Thyroid gland (tissue), 4 donors: ENCODE results near the gene SLC25A23. TPM values are rescaled to one million over a fixed set of nuclear protein-coding genes. Genes with fewer than 3 reads are reported as not detected.

ENCODE experiments used
- DNase-seq, 2 donors: peaks; one replicate each; pipeline ENCODE4 v3.0.0-alpha.2; 2019
- H3K27ac ChIP-seq, 3 donors: fragments of 200-600 bp; sonication (generic); 1 replicate in 2 of 3; 2 replicates in 1 of 3; pipeline ENCODE4 v1.5.1; 2016 to 2019; ENCODE audit warnings: mild to moderate bottlenecking in 1 of 3, moderate library complexity in 1 of 3
- H3K27me3 ChIP-seq: fragments of 200-600 bp; sonication (generic); one replicate; pipeline ENCODE4 v1.5.1; 2019
- H3K36me3 ChIP-seq, 2 donors: fragments of 200-600 bp; sonication (generic); one replicate each; pipeline ENCODE4 v1.5.1; 2016 to 2019
- H3K4me1 ChIP-seq, 2 donors: fragments of 200-600 bp; sonication (generic); one replicate each; pipeline ENCODE4 v1.5.1; 2017 to 2019
- H3K4me3 ChIP-seq, 3 donors: fragments of 200-600 bp; sonication (generic); replicated peaks in 1 of 3; 1 replicate in 2 of 3; 2 replicates in 1 of 3; pipeline ENCODE4 v1.5.1; 2016; ENCODE audit warnings: mild to moderate bottlenecking in 1 of 3
- H3K9me3 ChIP-seq: fragments of 200-600 bp; sonication (generic); one replicate; pipeline ENCODE4 v1.5.1; 2017
- POLR2A ChIP-seq, 2 donors: fragments of 450-650 bp; IDR thresholded peaks; one replicate each; pipeline ENCODE4 v1.6.1; 2017; ENCODE audit warnings: antibody characterized with exemption in 2 of 2, mild to moderate bottlenecking in 2 of 2, moderate library complexity in 1 of 2
- WGBS, 2 donors: methylation state at CpG; one replicate each; pipeline ENCODE4 v1.1.5; 2017; 5-methylcytosine and 5-hydroxymethylcytosine counted together
- intact Hi-C: fragments of 100-400 bp; cut with DNase I; formaldehyde crosslinking; loops from one replicate; pipeline ENCODE4 v1.15.1; 2023
- total RNA-seq, 4 donors: library from RNA; depleted of rRNA; stranded (reverse); fragments of >200 nt; gene quantifications; one replicate each; pipeline ENCODE4 v1.2.3, GENCODE V29; 2016
- TF ChIP-seq, protein P1 (sequence below), 6 experiments: fragments of 200-600 bp in 3 of 6; fragments of 450-650 bp in 3 of 6; sonication (generic) in 3 of 6; IDR thresholded peaks; one replicate each; pipeline ENCODE4 v1.5.1; 2016 to 2019; ENCODE audit warnings: antibody characterized with exemption in 6 of 6, mild to moderate bottlenecking in 2 of 6, inconsistent platforms in 1 of 6, moderate library complexity in 1 of 6

SLC25A23 gene
- total RNA-seq, 4 donors from 2014 or later, result 75.2 to 214 (median 152) TPM

DNA sequence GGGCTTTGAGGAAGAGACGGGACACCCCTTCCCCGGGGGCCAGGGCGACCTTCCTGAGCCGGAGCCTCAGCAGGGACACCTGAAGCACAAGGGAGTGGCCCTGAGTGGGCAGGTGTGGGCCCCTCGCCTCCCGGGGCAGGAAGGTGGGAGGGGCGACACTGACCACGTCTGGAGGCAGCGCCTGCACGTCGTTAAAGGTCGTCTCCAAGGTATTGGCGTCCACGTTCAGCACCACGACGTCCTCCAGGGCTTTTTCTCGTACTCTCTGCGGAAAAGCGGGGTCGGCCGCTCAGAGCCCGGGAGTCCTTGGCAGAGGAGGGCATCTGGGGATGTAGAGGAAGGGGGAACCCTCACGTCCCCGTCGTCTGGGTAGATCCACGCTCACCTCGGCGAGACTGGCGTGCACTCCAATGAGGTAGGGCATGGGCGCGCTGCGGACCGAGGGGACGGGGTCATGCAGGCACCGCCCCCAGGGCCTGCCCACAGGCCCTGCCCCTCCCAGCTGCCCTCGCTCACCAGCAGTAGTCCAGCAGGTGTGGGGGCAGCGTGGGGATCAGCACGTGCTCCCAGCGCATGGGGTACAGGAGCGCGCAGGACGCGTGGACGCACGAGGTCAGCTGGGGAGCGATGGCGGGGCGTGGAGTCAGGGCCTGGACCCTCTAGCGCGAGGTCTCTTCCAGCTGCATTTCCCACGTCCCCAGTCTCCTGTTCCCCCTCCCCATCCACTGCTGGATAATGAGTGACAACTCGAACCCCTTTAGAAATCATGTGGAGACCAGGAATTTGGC lies 15.9 kb upstream of the SLC25A23 start:
- intact Hi-C loops, result no loop called here
- Histone ChIP-seq H3K4me1 (peaks cover 8 to 16% of the 10 kb centered on the region in 2 donors), H3K4me3 (no peak overlapping the region), H3K27me3 (peaks cover 14% of the 10 kb centered on the region), H3K27ac (no peak overlapping the region), H3K9me3 (no peaks in the 10 kb centered on the region), H3K36me3 (no peaks in the 10 kb centered on the region)
- DNase-seq, result no peak
- 0 to 29% methylated on average over 1 to 8 of the region's 52 CpGs for WGBS, 2 donors
- TF ChIP-seq, protein P1, sequence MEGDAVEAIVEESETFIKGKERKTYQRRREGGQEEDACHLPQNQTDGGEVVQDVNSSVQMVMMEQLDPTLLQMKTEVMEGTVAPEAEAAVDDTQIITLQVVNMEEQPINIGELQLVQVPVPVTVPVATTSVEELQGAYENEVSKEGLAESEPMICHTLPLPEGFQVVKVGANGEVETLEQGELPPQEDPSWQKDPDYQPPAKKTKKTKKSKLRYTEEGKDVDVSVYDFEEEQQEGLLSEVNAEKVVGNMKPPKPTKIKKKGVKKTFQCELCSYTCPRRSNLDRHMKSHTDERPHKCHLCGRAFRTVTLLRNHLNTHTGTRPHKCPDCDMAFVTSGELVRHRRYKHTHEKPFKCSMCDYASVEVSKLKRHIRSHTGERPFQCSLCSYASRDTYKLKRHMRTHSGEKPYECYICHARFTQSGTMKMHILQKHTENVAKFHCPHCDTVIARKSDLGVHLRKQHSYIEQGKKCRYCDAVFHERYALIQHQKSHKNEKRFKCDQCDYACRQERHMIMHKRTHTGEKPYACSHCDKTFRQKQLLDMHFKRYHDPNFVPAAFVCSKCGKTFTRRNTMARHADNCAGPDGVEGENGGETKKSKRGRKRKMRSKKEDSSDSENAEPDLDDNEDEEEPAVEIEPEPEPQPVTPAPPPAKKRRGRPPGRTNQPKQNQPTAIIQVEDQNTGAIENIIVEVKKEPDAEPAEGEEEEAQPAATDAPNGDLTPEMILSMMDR (IDR thresholded peaks at IDR 0.05), result no peak
- TF ChIP-seq POLR2A (IDR thresholded peaks at IDR 0.05), result no peak

DNA sequence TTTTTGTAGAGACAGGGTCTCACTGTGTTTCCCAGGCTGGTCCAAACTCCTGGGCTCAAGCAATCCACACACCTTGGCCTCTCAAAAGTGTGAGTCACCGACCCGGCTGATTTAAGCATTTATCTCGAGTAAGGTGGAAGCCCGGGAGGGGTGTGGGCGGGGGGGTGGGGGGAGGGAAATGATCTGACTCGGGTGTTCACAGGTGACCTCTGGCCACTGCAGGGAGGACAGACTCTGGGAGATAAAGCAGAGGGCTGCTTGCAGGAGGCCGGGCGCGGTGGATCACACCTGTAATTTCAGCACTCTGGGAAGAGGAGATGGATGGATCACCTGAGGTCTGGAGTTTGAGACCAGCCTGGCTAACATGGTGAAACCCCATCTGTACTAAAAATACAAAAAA lies 14.1 kb upstream of the SLC25A23 start:
- intact Hi-C loops, result no loop called here
- peaks cover 14% of the 10 kb centered on the region for H3K27me3 ChIP-seq
- H3K4me1 ChIP-seq, result peaks cover 8 to 16% of the 10 kb centered on the region in 2 donors
- H3K9me3 ChIP-seq, result no peaks in the 10 kb centered on the region
- H3K27ac ChIP-seq, result no peak overlapping the region
- no peak overlapping the region for H3K4me3 ChIP-seq
- TF ChIP-seq POLR2A (IDR thresholded peaks at IDR 0.05), result no peak
- TF ChIP-seq, protein P1 (IDR thresholded peaks at IDR 0.05), result no peak
- H3K36me3 ChIP-seq, result no peaks in the 10 kb centered on the region
- WGBS, 2 donors, result 68 to 77% methylated on average over 7 to 9 of the region's 9 CpGs
- DNase-seq, result no peak

DNA sequence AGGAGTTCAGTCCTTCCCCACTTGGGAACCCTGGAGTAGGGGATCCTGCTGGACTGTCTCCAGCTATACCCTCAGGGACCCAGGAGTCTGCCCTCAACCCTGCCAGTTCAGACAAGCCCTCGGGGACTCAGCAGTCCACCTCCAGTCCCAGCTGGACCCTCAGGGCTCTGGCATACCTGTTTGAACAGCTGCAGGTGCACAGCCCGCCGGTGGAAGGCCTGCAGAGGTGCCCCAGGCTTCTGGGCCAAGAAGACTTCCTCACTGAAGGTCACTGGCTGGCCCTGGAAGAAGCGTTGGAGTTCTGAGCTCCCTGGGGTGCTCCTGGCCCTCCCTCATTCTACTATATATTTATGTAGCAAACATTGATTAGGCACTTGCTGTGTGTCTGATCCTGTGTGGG lies 13.1 kb upstream of the SLC25A23 start:
- no peaks in the 10 kb centered on the region for H3K9me3 ChIP-seq
- H3K4me1 ChIP-seq, result peaks cover 8 to 16% of the 10 kb centered on the region in 2 donors
- no peak overlapping the region for H3K4me3 ChIP-seq
- TF ChIP-seq POLR2A (IDR thresholded peaks at IDR 0.05), result no peak
- TF ChIP-seq, protein P1 (IDR thresholded peaks at IDR 0.05), result no peak
- intact Hi-C loops, result no loop called here
- H3K27me3 ChIP-seq, result peaks cover 14% of the 10 kb centered on the region
- no peak for DNase-seq
- WGBS, 2 donors, result 58 to 68% methylated on average over 4 of the region's 4 CpGs
- no peak overlapping the region for H3K27ac ChIP-seq
- peaks cover 0 to 5% of the 10 kb centered on the region in 2 donors for H3K36me3 ChIP-seq

DNA sequence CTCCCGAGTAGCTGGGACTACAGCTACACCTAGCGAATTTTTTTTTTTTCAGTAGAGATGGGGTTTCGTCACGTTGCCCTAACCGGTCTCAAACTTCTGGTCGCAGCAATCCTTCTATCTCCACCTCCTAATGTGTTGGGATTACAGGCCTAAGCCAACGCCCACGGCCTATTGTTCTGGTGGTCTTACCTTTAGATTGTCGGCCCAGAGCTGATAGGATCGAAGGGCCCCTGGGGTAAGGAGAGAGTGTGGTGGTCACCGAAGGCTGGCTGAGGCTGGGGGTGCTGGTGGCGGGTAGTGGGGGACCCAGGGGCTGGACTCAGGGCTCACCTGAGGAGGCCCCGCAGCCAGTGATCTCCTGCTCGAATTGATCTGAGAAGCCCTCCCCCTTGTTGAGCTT lies 11.5 kb upstream of the SLC25A23 start:
- Histone ChIP-seq H3K36me3 (peaks cover 0 to 5% of the 10 kb centered on the region in 2 donors), H3K27ac (no peak overlapping the region), H3K27me3 (peaks cover 4% of the 10 kb centered on the region), H3K9me3 (no peaks in the 10 kb centered on the region), H3K4me3 (no peak overlapping the region), H3K4me1 (peaks cover 7 to 8% of the 10 kb centered on the region in 2 donors)
- TF ChIP-seq, protein P1 (IDR thresholded peaks at IDR 0.05), result no peak
- no peak for TF ChIP-seq POLR2A (IDR thresholded peaks at IDR 0.05)
- no peak for DNase-seq
- intact Hi-C loops, result no loop called here
- 70 to 71% methylated on average over 14 of the region's 14 CpGs for WGBS, 2 donors

DNA sequence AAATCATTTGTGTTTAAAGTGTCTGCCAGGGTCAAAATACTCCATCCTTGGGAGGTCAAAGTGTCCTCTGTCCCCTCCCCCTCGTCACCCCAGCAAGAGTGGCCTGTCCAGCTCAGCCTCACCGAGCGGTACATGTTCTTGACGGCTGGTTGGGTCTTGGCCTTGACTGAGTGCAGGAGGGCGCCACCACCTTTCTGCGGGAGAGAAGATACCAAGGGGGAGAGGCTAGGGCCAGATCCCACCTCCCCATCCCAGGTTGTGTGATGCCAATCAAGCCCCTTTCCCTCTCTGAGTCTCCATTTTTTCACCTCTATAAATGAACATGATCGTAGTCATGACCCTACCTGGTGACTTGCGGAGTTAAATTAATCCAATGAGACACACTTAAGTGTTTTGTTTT lies 10.6 kb upstream of the SLC25A23 start:
- Histone ChIP-seq H3K4me3 (no peak overlapping the region), H3K27me3 (peaks cover under 1% of the 10 kb centered on the region), H3K36me3 (peaks cover 0 to 5% of the 10 kb centered on the region in 2 donors), H3K9me3 (no peaks in the 10 kb centered on the region), H3K27ac (no peak overlapping the region), H3K4me1 (peaks cover 0 to 6% of the 10 kb centered on the region in 2 donors)
- 71 to 79% methylated on average over 8 of the region's 8 CpGs for WGBS, 2 donors
- DNase-seq, result no peak
- intact Hi-C loops, result no loop called here
- no peak for TF ChIP-seq POLR2A (IDR thresholded peaks at IDR 0.05)
- TF ChIP-seq, protein P1 (IDR thresholded peaks at IDR 0.05), result no peak
